GM21619 (cell line): Measurements from ENCODE around the gene RCC1.
"Not testable (repeated sequence)": the region's sequence is repeated elsewhere in the genome, so short reads cannot be mapped to it uniquely, and the experiment has no call there.

Experiments used
- ATAC-seq: cut with Tn5 transposase; IDR thresholded peaks from one replicate; pipeline ENCODE4 v1.9.1; 2021; ENCODE audit not compliant: unreplicated experiment

The RCC1 gene

GRCh38 chr1:28541414-28542015 lies 35.7 kb downstream of the RCC1 start:
- not testable (repeated sequence) for ATAC-seq

GRCh38 chr1:28545246-28545628 lies 39.4 kb downstream of the RCC1 start:
- no peak for ATAC-seq

DNA sequence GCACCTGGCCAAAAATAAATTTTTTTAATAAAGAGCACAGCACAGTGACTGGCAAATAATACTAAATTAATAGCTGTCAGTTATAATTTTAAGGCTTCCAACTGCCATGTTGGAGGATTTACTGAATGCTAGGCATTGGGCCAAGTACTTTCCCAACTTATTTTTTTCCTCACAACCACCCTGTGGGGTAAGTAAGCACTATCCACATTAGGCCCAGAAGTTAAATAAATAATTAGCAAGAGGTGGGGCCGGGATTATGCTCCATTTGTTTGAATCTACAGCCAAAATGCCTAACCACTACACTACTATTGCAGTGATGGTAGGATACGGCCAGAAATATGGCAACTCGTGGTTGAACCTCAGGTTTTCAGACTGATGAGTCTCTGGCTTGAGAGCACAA lies 42.5 kb downstream of the RCC1 start:
- ATAC-seq = no peak

DNA sequence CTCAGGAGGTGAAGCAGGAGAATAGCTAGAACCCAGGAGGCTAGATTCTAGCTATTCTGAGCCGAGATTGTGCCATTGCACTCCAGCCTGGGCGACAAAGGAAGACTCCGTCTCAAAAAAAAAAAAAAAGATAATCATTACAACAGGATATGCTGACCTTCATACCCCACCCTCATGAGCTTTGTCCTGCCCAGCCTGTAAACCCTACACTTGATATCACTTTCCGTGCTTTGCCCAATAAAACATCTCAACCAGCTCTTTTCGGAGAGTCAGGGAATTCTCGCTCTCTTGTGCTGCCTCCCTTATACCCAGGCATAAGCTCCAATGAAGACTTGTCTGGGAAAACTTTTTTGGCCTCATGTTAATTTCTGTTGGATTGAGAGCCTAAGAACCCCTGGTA lies 45.5 kb downstream of the RCC1 start:
- no peak for ATAC-seq

GRCh38 chr1:28552758-28553663 lies 47.2 kb downstream of the RCC1 start, which contains the start of gene TRNAU1AP:
TSS of gene TRNAU1AP (plus strand) at chr1:28553085. CDS start at chr1:28553111, 26 bp downstream.
- ATAC-seq = peak; percentile 88

DNA sequence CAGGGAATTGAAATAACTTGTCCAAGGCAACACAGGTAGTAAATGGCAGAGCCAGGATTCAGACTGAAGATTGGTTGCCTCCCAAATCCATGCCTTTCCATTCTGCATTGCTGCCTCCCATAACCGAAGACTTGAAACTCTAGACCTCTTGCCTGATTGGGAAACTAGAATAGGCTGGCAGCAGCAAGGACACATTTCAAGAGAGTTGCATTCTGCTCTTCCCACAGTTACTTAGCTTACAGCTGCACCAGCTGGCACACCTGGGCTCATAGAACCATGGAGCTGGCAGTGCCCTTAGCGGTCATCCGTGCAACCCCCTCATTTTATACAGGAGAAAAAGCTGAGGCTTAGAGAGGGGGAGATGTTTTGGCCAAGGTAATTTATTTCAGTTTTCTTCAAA lies 55.0 kb downstream of the RCC1 start:
- ATAC-seq = no peak

DNA sequence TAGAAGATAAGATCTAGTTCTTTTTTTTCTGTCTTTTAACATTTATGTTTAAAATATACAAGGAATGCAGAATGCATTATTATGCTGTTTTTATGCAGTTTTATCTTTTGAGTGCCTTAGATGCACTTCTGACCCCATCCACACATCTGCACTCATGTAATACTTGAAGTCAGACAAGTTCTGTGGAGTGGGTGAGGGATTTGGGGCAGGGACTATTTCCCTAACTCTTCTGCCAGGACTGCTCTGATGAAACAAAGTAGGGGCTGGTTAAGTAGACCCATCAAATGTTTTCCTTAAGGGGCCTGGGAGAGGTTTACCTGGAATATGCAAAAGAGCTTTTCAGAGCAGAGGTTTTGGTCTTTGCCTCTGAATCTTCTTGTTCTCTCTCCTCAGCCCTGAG lies 58.5 kb downstream of the RCC1 start:
- ATAC-seq = no peak

- no peak for ATAC-seq
Observed at GRCh38 chr1:28565040-28565439, 59.2 kb downstream of the RCC1 start.

DNA sequence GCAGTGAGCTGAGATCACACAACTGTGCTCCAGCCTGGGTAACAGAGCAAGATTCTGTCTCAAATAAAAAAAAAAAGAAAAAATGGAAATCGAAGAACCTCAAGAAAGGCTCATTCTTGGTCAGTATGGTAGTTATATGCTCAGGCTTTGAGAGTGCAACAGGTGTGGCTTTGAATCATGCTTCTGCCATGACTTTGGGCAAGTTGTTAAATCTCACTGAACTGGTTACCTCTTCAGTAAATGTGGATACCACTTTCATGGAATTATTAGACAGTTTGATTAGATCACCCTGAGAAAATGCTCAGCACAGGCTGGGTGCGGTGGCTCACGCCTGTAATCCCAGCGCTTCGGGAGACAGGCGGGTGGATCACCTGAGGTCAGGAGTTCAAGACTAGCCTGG lies 59.9 kb downstream of the RCC1 start:
- no peak for ATAC-seq

GRCh38 chr1:28566931-28567330 lies 61.1 kb downstream of the RCC1 start:
- no peak for ATAC-seq

DNA sequence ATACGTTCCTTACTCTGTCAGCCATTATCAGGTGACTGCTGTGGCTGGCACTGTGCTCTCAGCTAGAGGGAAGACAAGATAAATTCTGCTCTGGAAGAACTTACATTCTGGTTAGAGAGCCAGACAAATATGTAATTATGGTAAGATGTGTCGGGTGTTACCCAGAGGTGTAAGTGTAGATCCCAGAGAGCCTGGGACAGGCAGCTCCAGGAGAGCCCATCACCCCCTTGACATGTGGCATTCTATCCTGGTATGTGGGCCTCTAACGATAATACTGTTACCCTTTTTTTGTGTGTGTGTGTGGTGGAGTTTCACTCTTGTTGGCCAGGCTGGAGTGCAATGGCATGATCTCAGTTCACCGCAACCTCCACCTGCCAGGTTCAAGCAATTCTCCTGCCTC lies 66.1 kb downstream of the RCC1 start:
- no peak for ATAC-seq

GRCh38 chr1:28572891-28573290 lies 67.0 kb downstream of the RCC1 start:
- not testable (repeated sequence) for ATAC-seq

- ATAC-seq = no peak
Observed at GRCh38 chr1:28573564-28573963, 67.7 kb downstream of the RCC1 start.

DNA sequence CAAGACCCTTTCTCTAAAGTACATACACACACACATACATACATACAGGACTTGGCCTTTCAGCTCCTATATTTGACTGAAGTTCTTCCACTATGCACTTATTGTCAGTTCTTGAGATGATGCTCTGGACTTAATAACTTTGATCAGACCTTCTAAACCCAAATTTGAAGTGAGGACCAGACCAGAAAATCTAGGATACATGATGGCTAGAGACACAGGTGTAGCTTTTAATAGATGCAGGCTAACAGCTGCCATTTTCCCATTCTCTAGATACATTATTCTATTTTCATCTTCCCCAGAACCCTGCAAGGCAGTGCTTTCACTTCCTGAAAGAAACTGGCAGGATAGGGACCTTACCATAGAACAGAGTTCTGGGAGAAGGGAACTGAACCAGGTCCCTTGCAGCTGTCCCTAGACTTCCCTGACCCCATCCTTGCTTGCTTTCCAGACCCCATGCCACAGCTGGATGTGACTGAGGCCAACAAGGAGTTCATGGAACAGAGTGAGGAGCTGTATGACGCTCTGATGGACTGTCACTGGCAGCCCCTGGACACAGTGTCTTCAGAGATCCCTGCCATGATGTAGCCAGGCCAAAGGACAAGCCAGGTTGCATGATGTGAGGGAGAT lies 71.3 kb downstream of the RCC1 start:
- ATAC-seq = no peak

DNA sequence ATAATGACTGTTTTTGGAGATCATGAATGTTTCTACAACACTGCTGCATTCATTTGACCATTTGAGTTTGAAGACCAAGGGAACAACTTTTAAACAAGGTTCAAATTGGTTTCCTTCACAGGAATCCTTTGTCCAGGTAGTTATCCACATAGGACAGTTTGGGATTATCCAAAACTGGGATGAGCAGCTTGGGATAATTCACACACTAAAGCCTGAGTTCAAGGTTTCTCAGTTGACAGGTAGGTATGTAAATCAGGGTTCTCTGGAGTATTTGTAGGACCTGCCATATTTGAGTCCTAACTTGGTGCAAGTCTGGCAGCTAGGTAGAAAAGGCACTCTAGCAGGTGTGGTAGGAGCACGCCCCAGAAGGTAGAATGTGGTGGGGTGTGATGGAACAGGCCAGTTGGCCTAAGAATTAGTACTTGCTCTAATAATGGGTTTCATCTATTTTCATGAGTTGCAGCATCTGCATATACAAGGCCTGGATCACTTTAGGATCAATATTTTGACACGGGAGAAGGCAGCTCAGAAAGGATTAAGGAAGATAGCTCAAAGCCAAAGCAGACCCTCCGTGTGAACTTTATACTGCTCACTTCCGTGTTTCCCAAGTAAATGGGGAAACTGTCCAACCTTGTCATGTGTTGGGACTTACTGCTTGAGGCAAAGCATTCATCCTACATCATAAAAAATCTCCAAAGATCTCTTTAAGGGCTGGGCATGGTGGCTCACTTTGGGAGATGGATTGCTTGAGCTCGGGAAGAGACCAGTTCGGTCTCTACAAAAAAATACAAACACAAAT lies 72.1 kb downstream of the RCC1 start:
- ATAC-seq = no peak

DNA sequence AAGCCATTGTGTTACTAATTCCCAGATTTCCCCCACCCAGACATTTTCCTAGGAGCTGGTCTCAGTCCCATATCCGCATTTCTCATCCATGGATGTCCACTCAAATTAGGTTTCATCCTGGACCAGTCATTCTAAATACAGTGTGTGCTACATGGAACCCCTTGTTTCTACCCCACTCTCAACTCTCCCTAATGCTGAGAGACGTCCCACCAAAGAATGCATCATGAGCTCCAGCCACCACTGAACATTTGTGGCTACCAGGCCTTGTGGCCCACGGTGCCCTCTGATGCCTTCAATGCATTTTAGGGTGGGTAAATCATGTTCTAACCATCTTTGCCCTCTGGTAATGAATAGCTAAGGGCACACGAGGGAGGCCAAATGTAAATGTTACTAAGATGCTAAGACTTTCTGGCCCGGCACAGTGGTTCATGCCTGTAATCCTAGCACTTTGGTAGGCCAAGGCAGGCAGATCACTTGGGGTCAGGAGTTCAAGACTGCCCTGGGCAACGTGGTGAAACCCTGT lies 72.9 kb downstream of the RCC1 start:
- no peak for ATAC-seq

GRCh38 chr1:28579401-28579800 lies 73.6 kb downstream of the RCC1 start:
- ATAC-seq = no peak

DNA sequence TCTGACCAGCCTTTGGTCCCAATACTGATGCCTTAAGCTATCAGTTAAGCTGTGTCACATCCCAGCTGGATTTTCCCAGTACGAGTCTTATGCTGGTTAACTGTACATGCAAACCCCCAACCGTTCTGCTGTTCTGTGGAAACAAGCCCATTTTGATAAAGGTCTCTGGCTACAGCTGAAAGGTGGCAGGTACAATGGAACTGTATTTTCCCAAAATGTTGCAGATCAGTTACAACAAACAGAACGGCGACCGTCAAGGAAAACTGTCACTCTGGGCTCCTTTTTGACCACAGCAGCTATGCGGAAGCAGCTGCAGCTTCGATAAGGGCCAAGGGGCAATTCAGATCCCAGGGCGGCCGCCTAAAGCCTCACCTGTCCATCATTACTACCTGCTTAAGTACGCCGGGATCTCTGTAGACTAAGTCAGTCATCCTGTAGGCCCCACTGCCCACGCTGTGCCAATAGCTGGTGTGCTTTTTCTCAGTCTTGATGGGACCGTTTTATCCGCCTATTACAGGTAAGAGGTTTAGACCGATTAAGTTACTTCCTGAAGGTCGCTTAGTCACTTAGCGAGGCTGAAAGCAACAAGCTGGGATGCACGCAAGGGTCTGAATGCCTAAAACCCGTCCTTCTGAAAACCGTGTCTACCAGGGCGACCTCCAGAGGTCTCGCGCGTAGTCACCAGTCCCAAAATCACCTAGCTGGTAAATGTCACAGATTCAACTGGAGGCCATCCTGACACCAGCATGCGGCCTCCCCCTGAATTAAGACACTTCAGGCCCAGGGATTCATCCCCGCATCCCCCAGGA lies 75.1 kb downstream of the RCC1 start:
- ATAC-seq = peak; percentile 21

DNA sequence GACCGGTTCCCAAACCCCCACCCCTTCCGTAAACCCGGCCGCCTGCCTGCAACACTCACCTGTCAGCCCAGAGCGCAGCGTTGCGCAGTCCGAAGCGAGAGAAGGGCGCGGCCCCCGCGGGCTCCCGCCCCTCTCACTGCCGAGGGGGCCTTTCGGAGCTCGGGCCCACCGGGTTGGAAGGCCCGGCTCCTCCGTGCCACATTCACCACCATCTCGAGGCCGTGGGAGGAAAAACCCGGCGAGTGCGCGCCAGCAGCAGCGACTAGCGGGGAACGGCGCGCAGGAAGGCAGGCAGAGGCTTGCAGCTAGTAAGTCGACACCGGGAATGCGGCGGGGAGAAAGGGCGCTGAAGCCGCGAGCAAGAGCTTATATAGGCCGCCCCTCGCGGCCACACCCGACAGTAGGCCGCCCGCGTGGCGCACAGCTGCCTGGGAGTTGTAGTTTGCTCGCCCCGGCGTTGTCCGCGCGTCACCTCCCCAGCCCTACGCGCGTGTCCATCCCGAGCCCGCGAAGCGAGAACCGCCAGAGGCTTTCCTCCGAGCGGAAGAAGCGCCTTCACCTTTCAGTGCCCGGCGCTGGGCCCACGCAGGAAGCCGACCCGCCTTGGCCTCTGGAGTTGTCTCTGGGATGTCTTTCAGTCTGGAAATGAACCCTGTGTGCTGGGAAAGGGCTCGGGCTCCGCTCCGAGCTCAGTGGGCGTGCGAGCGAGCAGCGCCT lies 75.8 kb downstream of the RCC1 start:
- peak; percentile 75 for ATAC-seq

DNA sequence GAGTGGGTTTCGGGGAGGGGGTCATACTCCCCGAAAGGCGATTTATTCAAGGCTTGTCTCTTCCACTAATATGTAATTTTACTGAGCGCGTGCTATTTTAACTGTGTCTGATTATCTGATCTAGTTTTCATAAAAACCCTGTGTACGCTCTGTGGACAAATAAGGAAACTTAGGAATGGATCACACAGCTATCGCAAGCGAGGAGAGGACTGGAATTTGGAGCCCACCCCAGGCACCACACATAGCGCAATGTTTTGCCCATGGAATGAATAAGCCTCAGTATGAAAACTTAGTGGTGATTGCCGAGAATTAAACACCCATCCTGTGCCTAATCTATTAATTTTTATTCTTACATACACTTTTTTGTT lies 76.4 kb downstream of the RCC1 start:
- no peak for ATAC-seq
